ENCODE measurements around the gene NAPEPLD.
"Not testable (repeated sequence)": the region's sequence is repeated elsewhere in the genome, so short reads cannot be mapped to it uniquely, and the experiment has no call there.

DNA sequence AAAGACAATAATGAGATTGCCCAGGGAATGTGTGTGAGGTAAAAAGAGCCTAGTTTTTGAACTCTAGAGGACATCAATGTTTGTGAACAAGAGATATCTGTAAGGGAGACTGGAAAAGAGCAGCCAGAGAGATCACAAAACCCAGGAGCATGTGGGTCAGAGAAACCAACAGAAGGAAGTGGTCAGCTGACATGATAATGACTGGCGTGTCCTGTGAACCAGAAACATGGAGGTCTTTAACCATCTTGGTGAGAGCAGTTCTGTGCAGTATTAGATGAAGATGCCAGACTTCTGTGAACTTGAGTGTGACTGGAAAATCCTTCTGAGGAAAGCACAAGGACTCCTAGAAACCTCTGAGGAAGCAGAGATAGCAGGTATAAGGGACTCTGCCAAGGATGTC is 10.2 kb upstream of the NAPEPLD start:
- TF ChIP-seq POLR2A (IDR thresholded peaks at IDR 0.05): not testable (repeated sequence)
- TF ChIP-seq, protein P1, sequence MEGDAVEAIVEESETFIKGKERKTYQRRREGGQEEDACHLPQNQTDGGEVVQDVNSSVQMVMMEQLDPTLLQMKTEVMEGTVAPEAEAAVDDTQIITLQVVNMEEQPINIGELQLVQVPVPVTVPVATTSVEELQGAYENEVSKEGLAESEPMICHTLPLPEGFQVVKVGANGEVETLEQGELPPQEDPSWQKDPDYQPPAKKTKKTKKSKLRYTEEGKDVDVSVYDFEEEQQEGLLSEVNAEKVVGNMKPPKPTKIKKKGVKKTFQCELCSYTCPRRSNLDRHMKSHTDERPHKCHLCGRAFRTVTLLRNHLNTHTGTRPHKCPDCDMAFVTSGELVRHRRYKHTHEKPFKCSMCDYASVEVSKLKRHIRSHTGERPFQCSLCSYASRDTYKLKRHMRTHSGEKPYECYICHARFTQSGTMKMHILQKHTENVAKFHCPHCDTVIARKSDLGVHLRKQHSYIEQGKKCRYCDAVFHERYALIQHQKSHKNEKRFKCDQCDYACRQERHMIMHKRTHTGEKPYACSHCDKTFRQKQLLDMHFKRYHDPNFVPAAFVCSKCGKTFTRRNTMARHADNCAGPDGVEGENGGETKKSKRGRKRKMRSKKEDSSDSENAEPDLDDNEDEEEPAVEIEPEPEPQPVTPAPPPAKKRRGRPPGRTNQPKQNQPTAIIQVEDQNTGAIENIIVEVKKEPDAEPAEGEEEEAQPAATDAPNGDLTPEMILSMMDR (IDR thresholded peaks at IDR 0.05): not testable (repeated sequence)
